ENCODE results near the gene TTC38.

TTC38 gene

GRCh38 chr22:46296257-46297150, 28.7 kb downstream of the TTC38 start, which contains the start of gene GTSE1 (continued):
- peak; percentile 86 for TF ChIP-seq CTCF (tag by site-specific recombination; IDR thresholded peaks at IDR 0.05)
- peak; percentile 69 for TF ChIP-seq HIC1 (tag by site-specific recombination; IDR thresholded peaks at IDR 0.05)
- TF ChIP-seq ZNF302 (tag by site-specific recombination; IDR thresholded peaks at IDR 0.05; ENCODE audit: low read depth), result no peak
- TF ChIP-seq ZNF645 (tag by site-specific recombination; IDR thresholded peaks at IDR 0.05), result no peak
- TF ChIP-seq ZNF214 (tag by site-specific recombination; IDR thresholded peaks at IDR 0.05; ENCODE audit: borderline replicate concordance), result no peak
- TF ChIP-seq GLIS1 (tag by site-specific recombination; IDR thresholded peaks at IDR 0.05), result peak; percentile 39; the same call in 1 of the 2 replicates
- TF ChIP-seq ZNF350 (tag by site-specific recombination; IDR thresholded peaks at IDR 0.05), result no peak
- TF ChIP-seq ZNF513 (tag by site-specific recombination; IDR thresholded peaks at IDR 0.05), result no peak
- no peak for TF ChIP-seq BCL11B (tag by site-specific recombination; IDR thresholded peaks at IDR 0.05; ENCODE audit: low read depth)
- TF ChIP-seq REPIN1 (tag by site-specific recombination; IDR thresholded peaks at IDR 0.05; ENCODE audit: low read depth), result 0 out of 2 replicates have a peak, but pooled peaks have one; percentile 54
- TF ChIP-seq ZNF148 (tag by site-specific recombination; IDR thresholded peaks at IDR 0.05; ENCODE audit: borderline replicate concordance), result no peak
- peak; percentile 91 for TF ChIP-seq SP3 (tag by site-specific recombination; IDR thresholded peaks at IDR 0.05)
- TF ChIP-seq PRDM1 (tag by site-specific recombination; IDR thresholded peaks at IDR 0.05), result peak; percentile 53; the same call in 1 of the 2 replicates
- peak; percentile 84 for TF ChIP-seq SP2 (tag by site-specific recombination; IDR thresholded peaks at IDR 0.05)
- TF ChIP-seq ZNF48 (tag by site-specific recombination; IDR thresholded peaks at IDR 0.05), result no peak
- no peak for TF ChIP-seq ZNF155 (tag by site-specific recombination; IDR thresholded peaks at IDR 0.05)
- no peak for TF ChIP-seq ZNF398 (tag by site-specific recombination; IDR thresholded peaks at IDR 0.05)
- no peak for TF ChIP-seq ZNF521 (tag by site-specific recombination; IDR thresholded peaks at IDR 0.05)
- peak; percentile 69; the same call in 1 of the 2 replicates for TF ChIP-seq KLF16 (tag by site-specific recombination; IDR thresholded peaks at IDR 0.05)
- no peak for TF ChIP-seq ZNF133 (tag by site-specific recombination; IDR thresholded peaks at IDR 0.05)
- TF ChIP-seq OSR2 (tag by site-specific recombination; IDR thresholded peaks at IDR 0.05), result no peak; the same call in 1 of the 2 replicates
- TF ChIP-seq ZNF121 (tag by site-specific recombination; IDR thresholded peaks at IDR 0.05), result no peak
- no peak for TF ChIP-seq ZBTB7A (tag by site-specific recombination; IDR thresholded peaks at IDR 0.05; ENCODE audit: low read depth)
- TF ChIP-seq ZNF777 (tag by site-specific recombination; IDR thresholded peaks at IDR 0.05; ENCODE audit: borderline replicate concordance), result no peak
- peak; percentile 49 for TF ChIP-seq ZEB2 (tag by site-specific recombination; IDR thresholded peaks at IDR 0.05)
- TF ChIP-seq ZNF140 (tag by site-specific recombination; IDR thresholded peaks at IDR 0.05), result no peak
- no peak for TF ChIP-seq MYNN (tag by site-specific recombination; IDR thresholded peaks at IDR 0.05; ENCODE audit: borderline replicate concordance)
- TF ChIP-seq ZSCAN16 (tag by site-specific recombination; IDR thresholded peaks at IDR 0.05), result no peak
- TF ChIP-seq ZNF174 (tag by site-specific recombination; IDR thresholded peaks at IDR 0.05), result no peak
